Measurements from ENCODE around the gene UBXN7.

The UBXN7 gene

DNA sequence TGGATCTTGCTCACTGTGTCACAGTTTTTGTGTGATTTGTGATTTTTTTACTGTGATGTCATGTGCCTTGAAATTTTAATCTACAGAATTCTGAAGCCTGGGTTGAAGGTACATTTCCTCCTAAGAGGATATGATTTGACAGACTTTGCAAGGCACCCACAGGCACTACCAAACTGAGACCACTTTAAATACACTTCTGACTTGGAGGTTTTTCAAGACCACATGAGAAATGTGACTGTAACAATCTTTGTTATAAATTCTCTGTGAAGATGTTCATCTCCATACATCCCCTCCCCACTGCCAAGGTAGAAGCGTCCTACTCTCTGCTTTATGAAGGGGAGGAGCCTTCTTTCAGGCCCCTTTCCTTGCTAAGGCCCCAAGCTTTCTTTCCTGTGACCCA is 22.8 kb downstream of the UBXN7 start:
- Histone ChIP-seq H3K27ac (ENCODE audit: extremely low read depth, low read depth, low read length) (no peak overlapping the region), H3K4me1 (ENCODE audit: control insufficient read depth, insufficient read depth, low read length) (no peaks in the 10 kb centered on the region), H3K36me3 (ENCODE audit: control insufficient read depth in 2 of 2, insufficient read depth in 1 of 2, low read length in 2 of 2) (peaks cover 16 to 26% of the 10 kb centered on the region in 2 experiments; a peak in 2 of 3 replicates), H3K4me3 (ENCODE audit: low read depth, low read length) (no peak overlapping the region), H3K9me3 (ENCODE audit: control insufficient read depth, insufficient read depth, low read depth, low read length) (no peaks in the 10 kb centered on the region)
- POLR2A ChIA-PET, result no interaction called here
- no peak for TF ChIP-seq ZNF114 (tag by site-specific recombination; IDR thresholded peaks at IDR 0.05)
- no peak for TF ChIP-seq ZNF138 (tag by site-specific recombination; IDR thresholded peaks at IDR 0.05; ENCODE audit: borderline replicate concordance)
- no peak for TF ChIP-seq GLI4 (tag by site-specific recombination; IDR thresholded peaks at IDR 0.05)
- TF ChIP-seq MYNN (tag by site-specific recombination; IDR thresholded peaks at IDR 0.05; ENCODE audit: borderline replicate concordance), result no peak
- CTCF ChIA-PET, result interaction anchor here (0.6 kb wide), 1 partner anchor 63 kb away, joined by 3 read pairs; no protein-coding TSS in a partner anchor

DNA sequence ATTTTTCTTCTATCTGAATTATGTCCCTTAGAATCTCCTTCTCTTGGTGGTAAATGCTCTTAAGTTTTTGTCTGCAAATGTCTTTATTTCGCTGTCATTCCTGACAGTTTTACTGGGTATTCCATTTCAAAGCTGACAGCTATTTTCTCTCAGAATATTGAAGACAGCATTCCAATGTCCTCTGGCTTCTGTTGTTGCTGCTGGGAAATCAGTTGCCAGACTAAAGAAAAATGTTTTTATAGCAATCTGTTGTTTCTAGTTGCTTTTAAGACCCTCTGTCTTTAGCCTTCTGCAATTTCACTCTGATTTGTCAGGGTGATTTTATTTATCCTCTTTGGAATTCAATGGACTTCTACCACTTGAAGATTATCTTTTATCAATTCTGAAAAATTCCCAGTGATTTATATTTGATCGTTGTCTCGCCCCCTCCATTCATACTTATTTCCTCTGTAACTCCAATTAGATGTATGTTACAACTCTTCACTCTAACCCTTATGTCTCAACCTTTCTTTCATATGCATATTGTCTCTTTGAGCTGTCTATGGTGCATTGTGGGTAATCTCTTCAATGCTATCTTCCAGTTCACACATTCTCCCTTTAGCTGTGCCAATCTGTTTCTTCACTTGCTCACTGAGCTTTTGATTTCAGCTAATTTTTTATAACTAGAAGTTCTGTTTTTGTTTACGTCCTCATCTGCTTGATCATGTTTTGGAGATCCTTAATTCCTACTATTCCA is 23.5 kb downstream of the UBXN7 start:
- Histone ChIP-seq H3K4me3 (ENCODE audit: low read depth, low read length) (no peak overlapping the region), H3K27ac (ENCODE audit: extremely low read depth, low read depth, low read length) (no peak overlapping the region), H3K4me1 (ENCODE audit: control insufficient read depth, insufficient read depth, low read length) (no peaks in the 10 kb centered on the region), H3K36me3 (ENCODE audit: control insufficient read depth in 2 of 2, insufficient read depth in 1 of 2, low read length in 2 of 2) (peaks cover 16 to 26% of the 10 kb centered on the region in 2 experiments; a peak in 2 of 3 replicates), H3K9me3 (ENCODE audit: control insufficient read depth, insufficient read depth, low read depth, low read length) (no peaks in the 10 kb centered on the region)
- CTCF ChIA-PET, result interaction anchor here (0.6 to 1.2 kb wide), 2 partner anchors 10 to 63 kb away, joined by 3 read pairs; no protein-coding TSS in a partner anchor
- POLR2A ChIA-PET, result no interaction called here
- TF ChIP-seq KLF8 (tag by site-specific recombination; IDR thresholded peaks at IDR 0.05) (no peak), ZNF514 (tag by site-specific recombination; IDR thresholded peaks at IDR 0.05) (no peak), ZNF76 (tag by site-specific recombination; IDR thresholded peaks at IDR 0.05; ENCODE audit: borderline replicate concordance, low read depth) (peak; percentile 56; the same call in 1 of the 2 replicates), ZNF133 (tag by site-specific recombination; IDR thresholded peaks at IDR 0.05) (peak; percentile 60), KLF16 (tag by site-specific recombination; IDR thresholded peaks at IDR 0.05) (no peak), SETDB1 (IDR thresholded peaks at IDR 0.05; ENCODE audit: insufficient read length, low read length) (peak; percentile 78), IKZF3 (tag by site-specific recombination; IDR thresholded peaks at IDR 0.05) (no peak), ZNF157 (tag by site-specific recombination; IDR thresholded peaks at IDR 0.05) (no peak), ZNF658 (tag by site-specific recombination; IDR thresholded peaks at IDR 0.05) (no peak)

DNA sequence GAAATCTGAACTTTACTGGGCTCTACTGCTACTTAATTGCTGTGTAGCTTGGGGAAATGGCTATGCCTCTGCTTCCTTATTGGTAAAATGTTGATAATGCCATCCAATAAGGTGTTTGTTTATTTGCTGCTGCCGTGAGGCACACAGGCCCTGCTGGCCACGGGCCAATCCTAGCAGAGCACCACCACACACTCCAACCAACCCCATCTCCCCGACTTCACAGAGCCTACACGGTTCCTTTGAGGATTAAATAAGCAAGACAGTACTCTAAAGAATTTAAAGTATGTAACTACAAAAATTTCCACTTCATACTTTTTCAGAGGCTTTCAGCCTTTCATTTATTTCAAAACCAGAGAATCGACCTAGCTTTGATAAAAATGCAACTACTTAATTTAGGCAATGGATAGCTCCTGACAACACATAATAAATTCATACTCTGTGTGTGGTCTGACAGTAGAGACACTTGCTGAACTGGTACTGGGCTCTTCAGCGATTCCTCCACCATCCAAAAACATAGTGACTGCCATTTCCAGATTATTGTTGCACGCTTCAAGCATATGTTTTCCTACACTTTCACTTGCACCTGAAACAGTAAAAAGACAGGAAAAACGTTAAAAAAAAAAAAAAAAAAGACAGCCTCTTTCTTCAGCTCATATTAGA is 25.3 kb downstream of the UBXN7 start:
- CTCF ChIA-PET, result no interaction called here
- TF ChIP-seq, protein P1, sequence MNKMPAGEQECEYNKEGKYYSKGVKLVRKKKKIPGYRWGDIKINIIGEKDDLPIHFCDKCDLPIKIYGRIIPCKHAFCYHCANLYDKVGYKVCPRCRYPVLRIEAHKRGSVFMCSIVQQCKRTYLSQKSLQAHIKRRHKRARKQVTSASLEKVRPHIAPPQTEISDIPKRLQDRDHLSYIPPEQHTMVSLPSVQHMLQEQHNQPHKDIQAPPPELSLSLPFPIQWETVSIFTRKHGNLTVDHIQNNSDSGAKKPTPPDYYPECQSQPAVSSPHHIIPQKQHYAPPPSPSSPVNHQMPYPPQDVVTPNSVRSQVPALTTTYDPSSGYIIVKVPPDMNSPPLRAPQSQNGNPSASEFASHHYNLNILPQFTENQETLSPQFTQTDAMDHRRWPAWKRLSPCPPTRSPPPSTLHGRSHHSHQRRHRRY (tag by site-specific recombination; IDR thresholded peaks at IDR 0.05), result no peak
- TF ChIP-seq ZNF433 (tag by site-specific recombination; IDR thresholded peaks at IDR 0.05; ENCODE audit: low read depth), result no peak
- TF ChIP-seq, protein P2, sequence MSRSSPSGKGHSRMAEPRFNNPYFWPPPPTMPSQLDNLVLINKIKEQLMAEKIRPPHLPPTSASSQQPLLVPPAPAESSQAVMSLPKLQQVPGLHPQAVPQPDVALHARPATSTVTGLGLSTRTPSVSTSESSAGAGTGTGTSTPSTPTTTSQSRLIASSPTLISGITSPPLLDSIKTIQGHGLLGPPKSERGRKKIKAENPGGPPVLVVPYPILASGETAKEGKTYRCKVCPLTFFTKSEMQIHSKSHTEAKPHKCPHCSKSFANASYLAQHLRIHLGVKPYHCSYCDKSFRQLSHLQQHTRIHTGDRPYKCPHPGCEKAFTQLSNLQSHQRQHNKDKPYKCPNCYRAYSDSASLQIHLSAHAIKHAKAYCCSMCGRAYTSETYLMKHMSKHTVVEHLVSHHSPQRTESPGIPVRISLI (tag by site-specific recombination; IDR thresholded peaks at IDR 0.05), result no peak
- no peak for TF ChIP-seq OSR2 (tag by site-specific recombination; IDR thresholded peaks at IDR 0.05)
- TF ChIP-seq HOXD13 (CRISPR knock-in tag; IDR thresholded peaks at IDR 0.05; ENCODE audit: borderline replicate concordance), result no peak
- no peak for TF ChIP-seq ZNF239 (tag by site-specific recombination; IDR thresholded peaks at IDR 0.05)
- TF ChIP-seq, protein P3, sequence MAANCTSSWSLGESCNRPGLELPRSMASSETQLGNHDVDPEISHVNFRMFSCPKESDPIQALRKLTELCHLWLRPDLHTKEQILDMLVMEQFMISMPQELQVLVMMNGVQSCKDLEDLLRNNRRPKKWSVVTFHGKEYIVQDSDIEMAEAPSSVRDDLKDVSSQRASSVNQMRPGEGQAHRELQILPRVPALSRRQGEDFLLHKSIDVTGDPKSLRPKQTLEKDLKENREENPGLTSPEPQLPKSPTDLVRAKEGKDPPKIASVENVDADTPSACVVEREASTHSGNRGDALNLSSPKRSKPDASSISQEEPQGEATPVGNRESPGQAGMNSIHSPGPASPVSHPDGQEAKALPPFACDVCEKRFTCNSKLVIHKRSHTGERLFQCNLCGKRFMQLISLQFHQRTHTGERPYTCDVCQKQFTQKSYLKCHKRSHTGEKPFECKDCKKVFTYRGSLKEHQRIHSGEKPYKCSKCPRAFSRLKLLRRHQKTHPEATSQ (tag by site-specific recombination; IDR thresholded peaks at IDR 0.05), result no peak
- TF ChIP-seq ZNF354C (tag by site-specific recombination; IDR thresholded peaks at IDR 0.05; ENCODE audit: borderline replicate concordance, low read depth), result no peak
- TF ChIP-seq ZNF571 (tag by site-specific recombination; IDR thresholded peaks at IDR 0.05), result no peak
- H3K27ac ChIP-seq (ENCODE audit: extremely low read depth, low read depth, low read length), result no peak overlapping the region
- no peak overlapping the region for H3K4me3 ChIP-seq (ENCODE audit: low read depth, low read length)
- peaks cover 18 to 36% of the 10 kb centered on the region in 2 experiments; a peak in 2 of 3 replicates for H3K36me3 ChIP-seq (ENCODE audit: control insufficient read depth in 2 of 2, insufficient read depth in 1 of 2, low read length in 2 of 2)
- no peaks in the 10 kb centered on the region for H3K4me1 ChIP-seq (ENCODE audit: control insufficient read depth, insufficient read depth, low read length)
- POLR2A ChIA-PET, result interaction anchor here (0.8 kb wide), 1 partner anchor 25 kb away, joined by 4 read pairs; the partner anchor contains the start of gene UBXN7
- no peaks in the 10 kb centered on the region for H3K9me3 ChIP-seq (ENCODE audit: control insufficient read depth, insufficient read depth, low read depth, low read length)

Measured in HEK293 (cell line).